ENCODE results near the gene GSDME.

Gene GSDME

GRCh38 chr7:24690251-24690650, 67.0 kb downstream of the GSDME start:
- no peaks in the 10 kb centered on the region for H3K79me2 ChIP-seq (ENCODE audit: control insufficient read depth, low read length)
- no peak for TF ChIP-seq CTCF (IDR thresholded peaks at IDR 0.05; ENCODE audit: low read depth, low read length, poor library complexity, severe bottlenecking)
- no peak for TF ChIP-seq EZH2phosphoT487 (IDR thresholded peaks at IDR 0.05; ENCODE audit: borderline replicate concordance, low read length)
- H3K27ac ChIP-seq (ENCODE audit: low read depth, low read length), result no peak overlapping the region
- no peak overlapping the region for H3K4me2 ChIP-seq (ENCODE audit: low read length)
- H3K27me3 ChIP-seq (ENCODE audit: control insufficient read depth, low read length), result no peaks in the 10 kb centered on the region
- no peaks in the 10 kb centered on the region for H3F3A ChIP-seq (ENCODE audit: control insufficient read depth, insufficient read depth)
- H3K4me3 ChIP-seq (ENCODE audit: low read length), result no peak overlapping the region
- H3K36me3 ChIP-seq (ENCODE audit: control insufficient read depth, low read length), result peaks cover 26% of the 10 kb centered on the region
- no peaks in the 10 kb centered on the region for H3K9me3 ChIP-seq (ENCODE audit: control insufficient read depth, insufficient read depth, low read length)
- no peaks in the 10 kb centered on the region for H3K4me1 ChIP-seq (ENCODE audit: control insufficient read depth, low read length)
- H4K20me1 ChIP-seq (ENCODE audit: control insufficient read depth, insufficient read depth, low read depth, low read length), result no peaks in the 10 kb centered on the region
- no peaks in the 10 kb centered on the region for H3K9me2 ChIP-seq (replicated peaks; ENCODE audit: control insufficient read depth, low read length)

GRCh38 chr7:24685708-24686107, 71.6 kb downstream of the GSDME start:
- no peak overlapping the region for H3K4me2 ChIP-seq (ENCODE audit: low read length)
- no peaks in the 10 kb centered on the region for H3K27me3 ChIP-seq (ENCODE audit: control insufficient read depth, low read length)
- no peaks in the 10 kb centered on the region for H4K20me1 ChIP-seq (ENCODE audit: control insufficient read depth, insufficient read depth, low read depth, low read length)
- H3K4me3 ChIP-seq (ENCODE audit: low read length), result no peak overlapping the region
- no peak overlapping the region for H3K27ac ChIP-seq (ENCODE audit: low read depth, low read length)
- TF ChIP-seq CTCF (IDR thresholded peaks at IDR 0.05; ENCODE audit: low read depth, low read length, poor library complexity, severe bottlenecking), result no peak
- TF ChIP-seq EZH2phosphoT487 (IDR thresholded peaks at IDR 0.05; ENCODE audit: borderline replicate concordance, low read length), result no peak
- no peaks in the 10 kb centered on the region for H3F3A ChIP-seq (ENCODE audit: control insufficient read depth, insufficient read depth)
- no peaks in the 10 kb centered on the region for H3K9me3 ChIP-seq (ENCODE audit: control insufficient read depth, insufficient read depth, low read length)
- no peaks in the 10 kb centered on the region for H3K9me2 ChIP-seq (replicated peaks; ENCODE audit: control insufficient read depth, low read length)
- no peaks in the 10 kb centered on the region for H3K79me2 ChIP-seq (ENCODE audit: control insufficient read depth, low read length)
- H3K4me1 ChIP-seq (ENCODE audit: control insufficient read depth, low read length), result no peaks in the 10 kb centered on the region
- H3K36me3 ChIP-seq (ENCODE audit: control insufficient read depth, low read length), result peaks cover 31% of the 10 kb centered on the region

- Histone ChIP-seq H3F3A (ENCODE audit: control insufficient read depth, insufficient read depth) (no peaks in the 10 kb centered on the region), H3K9me3 (ENCODE audit: control insufficient read depth, insufficient read depth, low read length) (no peaks in the 10 kb centered on the region), H3K27ac (ENCODE audit: low read depth, low read length) (no peak overlapping the region), H3K36me3 (ENCODE audit: control insufficient read depth, low read length) (peaks cover 26% of the 10 kb centered on the region), H3K79me2 (ENCODE audit: control insufficient read depth, low read length) (no peaks in the 10 kb centered on the region), H4K20me1 (ENCODE audit: control insufficient read depth, insufficient read depth, low read depth, low read length) (peaks cover 3% of the 10 kb centered on the region; the same call in 1 of the 2 replicates), H3K4me2 (ENCODE audit: low read length) (no peak overlapping the region), H3K27me3 (ENCODE audit: control insufficient read depth, low read length) (no peaks in the 10 kb centered on the region), H3K4me3 (ENCODE audit: low read length) (no peak overlapping the region), H3K9me2 (replicated peaks; ENCODE audit: control insufficient read depth, low read length) (no peaks in the 10 kb centered on the region), H3K4me1 (ENCODE audit: control insufficient read depth, low read length) (no peaks in the 10 kb centered on the region)
- TF ChIP-seq CTCF (IDR thresholded peaks at IDR 0.05; ENCODE audit: low read depth, low read length, poor library complexity, severe bottlenecking) (no peak), EZH2phosphoT487 (IDR thresholded peaks at IDR 0.05; ENCODE audit: borderline replicate concordance, low read length) (no peak)
These were observed 86.5 kb downstream of the GSDME start for GRCh38 chr7:24670782-24671181.

Measured in DOHH2 (cell line).